Hepatocyte (in vitro differentiated cells): ENCODE data around the gene TMEM9B. TPM values are rescaled to one million over a fixed set of nuclear protein-coding genes. Genes with fewer than 3 reads are reported as not detected.

Source experiments
- DNase-seq: peaks from one replicate; pipeline ENCODE4 v3.0.0-alpha.2; 2016; ENCODE audit warnings: low spot score
- H2AFZ ChIP-seq: fragments of 200-600 bp; sonication (generic); 2 replicates; pipeline ENCODE4 v1.6.0; 2016; ENCODE audit warnings: antibody characterized with exemption, mild to moderate bottlenecking
- H3K27ac ChIP-seq: fragments of 200-600 bp; sonication (generic); 2 replicates; pipeline ENCODE4 v1.5.1; 2016; ENCODE audit warnings: mild to moderate bottlenecking
- H3K27me3 ChIP-seq: fragments of 200-600 bp; sonication (generic); 2 replicates; pipeline ENCODE4 v1.6.1; 2016
- H3K36me3 ChIP-seq: fragments of 200-600 bp; sonication (generic); replicated peaks from 2 replicates; pipeline ENCODE4 v1.5.1; 2016; ENCODE audit warnings: low read depth; ENCODE audit not compliant: insufficient read depth
- H3K4me1 ChIP-seq: fragments of 200-600 bp; sonication (generic); 2 replicates; pipeline ENCODE4 v1.5.1; 2016; ENCODE audit warnings: mild to moderate bottlenecking, moderate library complexity; ENCODE audit not compliant: insufficient read depth
- H3K4me2 ChIP-seq: fragments of 200-600 bp; sonication (generic); 2 replicates; pipeline ENCODE4 v1.6.0; 2016
- H3K4me3 ChIP-seq: fragments of 200-600 bp; sonication (generic); 2 replicates; pipeline ENCODE4 v1.5.1; 2016; ENCODE audit warnings: mild to moderate bottlenecking
- H3K79me2 ChIP-seq: fragments of 200-600 bp; sonication (generic); 2 replicates; pipeline ENCODE4 v1.6.0; 2017; ENCODE audit warnings: mild to moderate bottlenecking
- H3K9me2 ChIP-seq: fragments of 200-600 bp; sonication (generic); replicated peaks from 2 replicates; pipeline ENCODE4 v1.6.0; 2017; ENCODE audit warnings: mild to moderate bottlenecking; ENCODE audit not compliant: insufficient read depth
- H3K9me3 ChIP-seq: fragments of 200-600 bp; sonication (generic); 2 replicates; pipeline ENCODE4 v1.5.1; 2016; ENCODE audit warnings: low read depth, mild to moderate bottlenecking
- H4K20me1 ChIP-seq: fragments of 200-600 bp; sonication (generic); 2 replicates; pipeline ENCODE4 v1.6.0; 2016; ENCODE audit warnings: mild to moderate bottlenecking; ENCODE audit not compliant: insufficient read depth, poor library complexity, severe bottlenecking
- EZH2 ChIP-seq: fragments of 200-600 bp; sonication (generic); IDR thresholded peaks from 2 replicates; pipeline ENCODE4 v1.6.1; 2016; ENCODE audit warnings: antibody characterized with exemption, mild to moderate bottlenecking, borderline replicate concordance
- EZH2phosphoT487 ChIP-seq: fragments of 200-600 bp; sonication (generic); IDR thresholded peaks from one replicate; pipeline ENCODE4 v1.6.1; 2018; ENCODE audit warnings: antibody characterized with exemption, mild to moderate bottlenecking, low read depth, moderate library complexity; ENCODE audit not compliant: unreplicated experiment, severe bottlenecking
- WGBS: methylation state at CpG from one replicate; pipeline ENCODE4 v1.1.6; 2016; ENCODE audit warnings: low lambda C conversion rate; ENCODE audit errors: missing lambda C conversion rate; 5-methylcytosine and 5-hydroxymethylcytosine counted together
- polyA plus RNA-seq: library from polyadenylated mRNA; unstranded; fragments of >200 nt; fragmentation: Nextera tagmentation; extraction: Ambion mirVana; gene quantifications from 2 replicates; pipeline ENCODE4 v1.2.1, GENCODE V29; 2016
- total RNA-seq: library from RNA; depleted of rRNA; stranded (reverse); fragments of >200 nt; gene quantifications from 2 replicates; pipeline ENCODE4 v1.2.3, GENCODE V29; 2014
- TF ChIP-seq, protein P1 (sequence below): fragments of 200-600 bp; sonication (generic); IDR thresholded peaks from 2 replicates; pipeline ENCODE4 v1.5.1; 2016; ENCODE audit warnings: antibody characterized with exemption, mild to moderate bottlenecking; ENCODE audit not compliant: poor library complexity

Gene TMEM9B
- total and polyA plus RNA-seq, 2 experiments from 2014 or later: 47.4 to 69.6 TPM

DNA sequence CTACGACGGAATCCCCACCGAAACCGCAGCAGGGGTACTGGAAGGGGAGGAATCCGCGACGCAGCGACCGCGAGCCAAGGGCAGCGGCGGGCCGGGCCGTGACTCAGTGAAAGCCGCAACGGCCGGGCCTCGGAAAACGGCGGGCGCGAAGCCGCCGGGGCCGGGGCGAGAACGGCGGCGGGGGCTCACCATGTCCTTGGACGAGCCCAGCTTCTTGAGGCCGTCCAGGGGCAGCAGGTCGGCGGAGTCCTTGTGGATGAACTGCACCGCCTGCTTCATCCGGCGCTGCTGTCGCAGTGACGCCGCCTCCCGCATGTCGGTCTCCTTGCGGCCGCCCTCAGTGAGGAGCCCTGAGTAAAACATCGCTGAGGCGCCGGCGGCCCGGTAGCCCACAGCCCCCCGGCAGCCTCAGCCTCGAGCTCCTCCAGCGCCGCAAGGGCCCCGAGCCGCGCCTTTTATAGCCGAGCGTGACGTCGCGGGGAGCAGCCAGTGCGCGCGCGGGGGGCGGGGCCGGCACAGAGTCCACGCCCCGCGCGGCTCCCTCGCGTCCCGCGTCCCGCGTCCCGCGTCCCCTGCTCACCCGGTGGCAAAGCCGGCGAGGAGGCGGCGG, 39.4 kb upstream of the TMEM9B start, which contains the start of gene NRIP3:
NRIP3 (minus strand) TSS at position 429 of the 610 bp plus-strand sequence; CDS start at position 363, 66 bp downstream.
- no peaks in the 10 kb centered on the region for H3K79me2 ChIP-seq
- peak within 1 kb of the TSS; percentile 98 for H2AFZ ChIP-seq
- WGBS: 1% methylated on average over 78 of the region's 83 CpGs
- no peaks in the 10 kb centered on the region for H3K9me2 ChIP-seq
- DNase-seq: peak; percentile 84
- H3K36me3 ChIP-seq: no peaks in the 10 kb centered on the region
- peak within 1 kb of the TSS; percentile 43 for H3K4me3 ChIP-seq
- H3K9me3 ChIP-seq: no peaks in the 10 kb centered on the region
- no peak for TF ChIP-seq EZH2
- TF ChIP-seq, protein P1, sequence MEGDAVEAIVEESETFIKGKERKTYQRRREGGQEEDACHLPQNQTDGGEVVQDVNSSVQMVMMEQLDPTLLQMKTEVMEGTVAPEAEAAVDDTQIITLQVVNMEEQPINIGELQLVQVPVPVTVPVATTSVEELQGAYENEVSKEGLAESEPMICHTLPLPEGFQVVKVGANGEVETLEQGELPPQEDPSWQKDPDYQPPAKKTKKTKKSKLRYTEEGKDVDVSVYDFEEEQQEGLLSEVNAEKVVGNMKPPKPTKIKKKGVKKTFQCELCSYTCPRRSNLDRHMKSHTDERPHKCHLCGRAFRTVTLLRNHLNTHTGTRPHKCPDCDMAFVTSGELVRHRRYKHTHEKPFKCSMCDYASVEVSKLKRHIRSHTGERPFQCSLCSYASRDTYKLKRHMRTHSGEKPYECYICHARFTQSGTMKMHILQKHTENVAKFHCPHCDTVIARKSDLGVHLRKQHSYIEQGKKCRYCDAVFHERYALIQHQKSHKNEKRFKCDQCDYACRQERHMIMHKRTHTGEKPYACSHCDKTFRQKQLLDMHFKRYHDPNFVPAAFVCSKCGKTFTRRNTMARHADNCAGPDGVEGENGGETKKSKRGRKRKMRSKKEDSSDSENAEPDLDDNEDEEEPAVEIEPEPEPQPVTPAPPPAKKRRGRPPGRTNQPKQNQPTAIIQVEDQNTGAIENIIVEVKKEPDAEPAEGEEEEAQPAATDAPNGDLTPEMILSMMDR: no peak
- TF ChIP-seq EZH2phosphoT487: no peak
- no peaks in the 10 kb centered on the region for H4K20me1 ChIP-seq
- no peak within 1 kb of the TSS for H3K27ac ChIP-seq
- H3K4me2 ChIP-seq: peak within 1 kb of the TSS; percentile 100
- H3K4me1 ChIP-seq: peaks cover 17% of the 10 kb centered on the region
- peaks cover 62% of the 10 kb centered on the region for H3K27me3 ChIP-seq

DNA sequence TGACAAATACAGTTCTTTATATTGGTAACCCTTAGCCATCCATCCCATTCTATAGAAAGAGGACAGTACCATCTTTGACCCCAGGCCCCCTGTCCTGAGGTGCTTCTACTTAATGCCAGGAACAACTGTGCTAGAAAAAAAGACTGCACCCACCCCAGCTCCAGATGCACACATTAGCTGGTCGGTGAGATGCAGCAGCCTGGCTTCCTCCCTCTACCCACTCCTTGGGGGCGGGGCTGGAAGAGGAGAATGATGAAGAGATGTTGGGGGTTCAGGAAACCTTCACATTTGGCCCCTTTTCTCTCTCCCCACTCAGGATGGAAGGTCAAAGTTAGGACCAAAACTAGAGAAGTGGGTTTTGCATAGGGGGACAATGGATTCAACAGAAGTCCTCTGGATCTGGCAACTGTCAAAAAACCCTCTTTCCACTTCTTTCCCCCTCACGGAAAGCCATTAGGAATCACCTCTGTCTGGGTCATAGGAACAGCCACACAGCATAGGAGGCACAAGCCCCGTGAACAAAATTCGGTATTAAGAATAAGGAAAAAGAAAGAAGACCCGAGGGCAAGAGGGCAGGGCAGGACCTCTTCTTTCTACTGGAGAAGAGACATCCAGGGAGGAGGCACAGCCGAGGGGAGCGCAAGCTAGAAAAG, 38.8 kb upstream of the TMEM9B start:
- H3K9me3 ChIP-seq: no peaks in the 10 kb centered on the region
- no peaks in the 10 kb centered on the region for H3K79me2 ChIP-seq
- DNase-seq: no peak
- peak overlapping the region; percentile 98 for H2AFZ ChIP-seq
- H3K27ac ChIP-seq: no peak overlapping the region
- peak overlapping the region; percentile 100 for H3K4me2 ChIP-seq
- H3K4me3 ChIP-seq: peak overlapping the region; percentile 43
- 16% methylated on average over 8 of the region's 8 CpGs for WGBS
- H3K9me2 ChIP-seq: no peaks in the 10 kb centered on the region
- peaks cover 17% of the 10 kb centered on the region for H3K4me1 ChIP-seq
- H4K20me1 ChIP-seq: no peaks in the 10 kb centered on the region
- H3K27me3 ChIP-seq: peaks cover 62% of the 10 kb centered on the region
- TF ChIP-seq EZH2phosphoT487 (no peak), EZH2 (peak; percentile 4)
- TF ChIP-seq, protein P1: no peak
- H3K36me3 ChIP-seq: no peaks in the 10 kb centered on the region

DNA sequence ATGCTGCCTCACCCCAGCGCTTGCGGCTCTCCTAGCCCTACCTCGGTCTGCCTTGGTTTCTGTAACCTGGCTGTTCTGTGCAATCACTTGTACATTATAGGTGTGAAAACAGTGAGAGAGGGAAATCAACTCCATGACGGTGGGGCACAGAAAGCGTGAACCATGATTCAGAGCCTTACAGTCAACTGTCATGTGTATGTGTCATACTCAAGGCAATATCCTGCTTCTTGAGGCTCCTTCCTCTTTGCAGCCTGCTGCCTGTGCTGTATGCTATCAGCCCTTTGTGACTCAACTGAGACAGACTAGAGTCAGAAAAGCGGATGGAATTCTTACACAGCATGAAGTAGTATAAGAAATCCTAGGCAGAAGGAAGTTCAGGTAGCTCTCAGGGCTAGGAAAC, 37.5 kb upstream of the TMEM9B start:
- H3K4me3 ChIP-seq: no peak overlapping the region
- no peaks in the 10 kb centered on the region for H3K9me2 ChIP-seq
- peaks cover 61% of the 10 kb centered on the region for H3K27me3 ChIP-seq
- H3K79me2 ChIP-seq: no peaks in the 10 kb centered on the region
- H2AFZ ChIP-seq: no peak overlapping the region
- peak; percentile 40 for DNase-seq
- H3K4me2 ChIP-seq: no peak overlapping the region
- 79% methylated on average over 6 of the region's 6 CpGs for WGBS
- TF ChIP-seq EZH2: no peak
- TF ChIP-seq, protein P1: no peak
- TF ChIP-seq EZH2phosphoT487: no peak
- H4K20me1 ChIP-seq: no peaks in the 10 kb centered on the region
- H3K4me1 ChIP-seq: peaks cover 17% of the 10 kb centered on the region
- no peaks in the 10 kb centered on the region for H3K9me3 ChIP-seq
- no peak overlapping the region for H3K27ac ChIP-seq
- H3K36me3 ChIP-seq: no peaks in the 10 kb centered on the region
